Astrocyte of the cerebellum (primary cell): ENCODE data around the gene CLIC3.

Source experiments
- DNase-seq: peaks from one replicate; pipeline ENCODE4 v3.0.0-alpha.2; 2011; ENCODE audit warnings: low read depth
- H3K4me3 ChIP-seq: 2 replicates; pipeline ENCODE4 v1.5.1; 2011; ENCODE audit warnings: mild to moderate bottlenecking, low read depth, low read length, moderate library complexity
- in situ Hi-C: cut with HindIII; loops from 2 replicates; pipeline ENCODE4 v1.10.0; 2017; ENCODE audit warnings: low sequenced_read_pairs
- TF ChIP-seq, protein P1 (sequence below): IDR thresholded peaks from 2 replicates; pipeline ENCODE4 v1.5.1; 2012; ENCODE audit warnings: low read length, low read depth, moderate library complexity, mild to moderate bottlenecking; ENCODE audit errors: missing control alignments

The CLIC3 gene

GRCh38 chr9:137031904-137032640, 35.7 kb upstream of the CLIC3 start, which contains the start of gene FUT7:
Gene FUT7 (minus strand): TSS chr9:137032088. CDS start chr9:137031991, 97 bp downstream.
- in situ Hi-C loops: loop anchor here (25.0 kb wide), 1 partner anchor 245 kb away; the partner anchor contains the start of genes CCDC183 and TMEM141
- H3K4me3 ChIP-seq: no peak within 1 kb of the TSS
- TF ChIP-seq, protein P1, sequence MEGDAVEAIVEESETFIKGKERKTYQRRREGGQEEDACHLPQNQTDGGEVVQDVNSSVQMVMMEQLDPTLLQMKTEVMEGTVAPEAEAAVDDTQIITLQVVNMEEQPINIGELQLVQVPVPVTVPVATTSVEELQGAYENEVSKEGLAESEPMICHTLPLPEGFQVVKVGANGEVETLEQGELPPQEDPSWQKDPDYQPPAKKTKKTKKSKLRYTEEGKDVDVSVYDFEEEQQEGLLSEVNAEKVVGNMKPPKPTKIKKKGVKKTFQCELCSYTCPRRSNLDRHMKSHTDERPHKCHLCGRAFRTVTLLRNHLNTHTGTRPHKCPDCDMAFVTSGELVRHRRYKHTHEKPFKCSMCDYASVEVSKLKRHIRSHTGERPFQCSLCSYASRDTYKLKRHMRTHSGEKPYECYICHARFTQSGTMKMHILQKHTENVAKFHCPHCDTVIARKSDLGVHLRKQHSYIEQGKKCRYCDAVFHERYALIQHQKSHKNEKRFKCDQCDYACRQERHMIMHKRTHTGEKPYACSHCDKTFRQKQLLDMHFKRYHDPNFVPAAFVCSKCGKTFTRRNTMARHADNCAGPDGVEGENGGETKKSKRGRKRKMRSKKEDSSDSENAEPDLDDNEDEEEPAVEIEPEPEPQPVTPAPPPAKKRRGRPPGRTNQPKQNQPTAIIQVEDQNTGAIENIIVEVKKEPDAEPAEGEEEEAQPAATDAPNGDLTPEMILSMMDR: no peak
- no peak for DNase-seq

- TF ChIP-seq, protein P1: no peak
- no peak overlapping the region for H3K4me3 ChIP-seq
- DNase-seq: no peak
- in situ Hi-C loops: loop anchor here (25.0 kb wide), 1 partner anchor 244 kb away; the partner anchor contains the start of genes CCDC183 and TMEM141
Measured at GRCh38 chr9:137030538-137031527, 34.5 kb upstream of the CLIC3 start.

- in situ Hi-C loops: loop anchor here (25.0 kb wide), 1 partner anchor 243 kb away; the partner anchor contains the start of genes CCDC183 and TMEM141
- H3K4me3 ChIP-seq: no peak overlapping the region
- TF ChIP-seq, protein P1: no peak
- DNase-seq: no peak
Measured at GRCh38 chr9:137030006-137030405, 33.6 kb upstream of the CLIC3 start.

- H3K4me3 ChIP-seq: no peak overlapping the region
- DNase-seq: no peak
- in situ Hi-C loops: loop anchor here (25.0 kb wide), 1 partner anchor 242 kb away; the partner anchor contains the start of genes CCDC183 and TMEM141
- TF ChIP-seq, protein P1: peak; percentile 96
Measured at GRCh38 chr9:137029058-137029936, 32.9 kb upstream of the CLIC3 start.

GRCh38 chr9:137028263-137029057, 32.1 kb upstream of the CLIC3 start:
- in situ Hi-C loops: loop anchor here (25.0 kb wide), 1 partner anchor 241 kb away; the partner anchor contains the start of genes CCDC183 and TMEM141
- no peak for DNase-seq
- TF ChIP-seq, protein P1: peak; percentile 3
- peak overlapping the region; percentile 42 for H3K4me3 ChIP-seq
